GM18505 (cell line): ENCODE results near the gene NELFA.

Source experiments
- ATAC-seq: cut with Tn5 transposase; IDR thresholded peaks from one replicate; pipeline ENCODE4 v1.9.1; 2021; ENCODE audit not compliant: unreplicated experiment
- POLR2A ChIP-seq: IDR thresholded peaks from 4 replicates; pipeline ENCODE4 v1.6.1; 2011; ENCODE audit warnings: borderline replicate concordance; ENCODE audit not compliant: insufficient read depth, insufficient read length; ENCODE audit errors: extremely low read depth

The NELFA gene

DNA sequence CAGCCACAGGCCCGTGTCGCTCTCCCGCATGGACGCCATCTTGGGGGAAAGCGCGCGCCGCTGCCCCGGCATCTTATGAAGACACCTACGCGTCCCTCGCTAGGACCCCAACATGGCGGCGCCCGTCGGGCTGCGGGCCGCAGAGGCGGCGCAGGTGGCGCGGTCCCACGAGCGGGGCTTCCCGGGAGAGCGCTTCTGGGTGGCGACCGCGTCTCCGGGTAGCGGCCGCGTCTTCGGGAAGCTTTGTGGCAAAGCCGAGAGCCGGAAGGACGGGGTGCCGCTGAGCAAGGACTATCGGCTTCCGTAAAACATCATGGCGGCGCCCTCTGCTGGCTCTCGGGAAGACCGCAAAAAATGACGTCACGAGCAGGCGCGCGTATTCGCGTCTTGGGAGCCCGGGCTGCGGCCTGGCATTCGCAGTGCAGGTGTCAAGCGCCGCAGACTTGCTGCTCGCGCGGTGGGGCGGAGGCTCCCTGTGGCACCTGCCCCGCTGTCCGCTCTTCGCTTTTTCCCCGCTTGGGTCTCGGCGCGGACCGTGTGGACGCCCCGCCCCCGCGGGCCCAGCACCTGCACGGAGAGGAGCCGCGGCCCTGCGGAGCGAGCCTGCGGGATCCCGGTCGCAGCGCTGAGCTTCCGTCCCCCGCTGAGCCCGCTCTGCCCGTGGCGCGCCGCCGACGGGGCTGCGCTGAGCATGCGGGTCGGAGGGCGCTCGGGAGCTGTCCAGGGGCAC lies at the start of gene NELFA:
NELFA (minus strand) TSS at position 54 of the 730 bp plus-strand sequence; CDS start at position 39, 15 bp downstream.
- peak; percentile 75 for ATAC-seq
- peak; percentile 77 for TF ChIP-seq POLR2A

DNA sequence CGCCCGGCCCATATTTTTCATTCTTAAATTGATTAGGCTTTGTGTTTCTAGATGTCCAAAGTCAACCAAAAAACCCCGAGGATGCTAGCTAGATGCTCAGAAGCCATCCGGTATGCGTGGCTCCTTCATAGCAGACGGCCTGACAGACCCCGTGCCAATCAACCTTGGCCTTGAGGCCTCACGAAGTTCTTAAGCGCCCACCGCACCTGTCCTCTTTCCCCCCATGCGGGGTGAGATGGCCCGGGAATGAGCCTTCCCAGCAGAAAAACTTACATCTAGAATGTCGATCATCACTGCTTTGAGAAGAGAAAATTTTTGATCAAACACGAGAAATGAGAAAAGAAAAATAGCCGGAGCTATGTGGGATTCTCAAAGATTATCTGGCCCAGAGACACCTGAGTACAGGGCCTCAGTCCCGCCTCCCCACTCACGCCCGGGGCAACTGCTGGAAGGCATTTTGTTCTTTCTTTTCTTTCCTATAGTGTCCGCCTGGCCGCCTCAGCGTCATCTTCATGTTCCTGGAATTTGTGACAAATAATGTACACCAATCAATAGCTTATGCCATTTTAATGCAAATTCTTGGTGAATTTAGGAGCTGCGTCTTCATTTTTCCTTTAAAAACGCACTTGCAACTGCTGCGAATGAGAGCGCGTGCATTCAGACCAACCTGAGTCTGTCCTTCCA lies 48.8 kb upstream of the NELFA start:
- no peak for TF ChIP-seq POLR2A
- no peak for ATAC-seq

DNA sequence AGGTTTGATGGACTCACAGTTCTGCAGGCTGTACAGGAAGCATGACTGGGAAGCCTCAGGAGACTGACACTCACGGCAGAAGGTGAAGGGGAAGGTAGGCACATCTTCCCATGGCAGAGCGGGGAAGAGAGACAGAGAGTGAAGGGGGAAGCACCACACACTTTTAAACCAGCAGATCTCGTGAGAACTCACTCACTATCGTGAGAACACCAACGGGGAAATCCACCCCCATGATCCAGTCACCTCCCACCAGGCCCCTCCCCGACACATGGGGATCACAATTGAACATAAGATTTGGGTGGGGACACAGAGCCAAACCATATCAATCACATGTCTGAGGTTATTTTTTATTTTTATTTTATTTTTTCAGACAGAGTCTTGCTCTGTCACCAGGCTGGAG lies 45.4 kb upstream of the NELFA start:
- no peak for TF ChIP-seq POLR2A
- no peak for ATAC-seq

DNA sequence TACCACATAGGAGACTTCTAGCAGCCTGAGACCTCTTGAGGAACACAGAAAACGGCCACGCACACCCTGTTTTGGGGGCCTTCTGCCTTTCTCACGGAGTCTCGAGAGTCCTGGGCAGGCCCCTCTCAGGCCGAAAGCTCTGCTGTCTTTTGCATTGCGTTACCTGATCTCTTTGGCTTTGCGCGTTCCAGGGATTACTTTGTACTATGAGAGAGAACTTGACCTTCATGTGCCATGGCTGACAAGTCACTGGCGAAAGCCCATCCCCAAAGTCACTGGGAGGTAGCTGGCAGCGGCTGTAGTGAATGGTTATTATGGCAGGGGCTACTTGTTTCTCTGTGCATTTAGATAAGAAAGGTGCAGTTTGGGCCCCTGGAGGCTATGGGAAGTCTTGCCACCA lies 42.3 kb upstream of the NELFA start:
- TF ChIP-seq POLR2A, result no peak
- ATAC-seq, result no peak

DNA sequence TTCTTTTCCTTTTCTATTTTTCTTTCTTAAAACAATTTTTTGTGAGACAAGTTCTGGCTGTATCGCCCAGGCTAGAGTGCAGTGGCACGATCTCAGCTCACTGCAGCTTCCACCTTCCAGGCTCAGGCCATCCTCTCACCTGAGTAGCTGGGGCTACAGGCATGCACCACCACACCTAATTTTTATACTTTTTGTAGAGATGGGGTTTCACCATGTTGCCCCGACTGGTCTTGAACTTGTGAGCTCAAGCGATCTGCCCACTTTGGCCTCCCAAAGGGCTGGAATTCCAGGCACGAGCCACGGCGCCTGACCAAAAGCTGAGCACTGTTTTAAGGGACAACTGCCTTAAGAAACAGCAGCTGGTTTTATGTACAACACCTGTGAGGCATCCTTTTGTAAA lies 41.0 kb upstream of the NELFA start:
- TF ChIP-seq POLR2A, result no peak
- no peak for ATAC-seq

- no peak for ATAC-seq
- TF ChIP-seq POLR2A, result no peak
Observed at GRCh38 chr4:2049381-2049780, 40.6 kb upstream of the NELFA start.

GRCh38 chr4:2048831-2049230 lies 40.1 kb upstream of the NELFA start:
- no peak for TF ChIP-seq POLR2A
- ATAC-seq, result no peak

GRCh38 chr4:2047781-2048581 lies 39.2 kb upstream of the NELFA start:
- ATAC-seq, result no peak
- no peak for TF ChIP-seq POLR2A

DNA sequence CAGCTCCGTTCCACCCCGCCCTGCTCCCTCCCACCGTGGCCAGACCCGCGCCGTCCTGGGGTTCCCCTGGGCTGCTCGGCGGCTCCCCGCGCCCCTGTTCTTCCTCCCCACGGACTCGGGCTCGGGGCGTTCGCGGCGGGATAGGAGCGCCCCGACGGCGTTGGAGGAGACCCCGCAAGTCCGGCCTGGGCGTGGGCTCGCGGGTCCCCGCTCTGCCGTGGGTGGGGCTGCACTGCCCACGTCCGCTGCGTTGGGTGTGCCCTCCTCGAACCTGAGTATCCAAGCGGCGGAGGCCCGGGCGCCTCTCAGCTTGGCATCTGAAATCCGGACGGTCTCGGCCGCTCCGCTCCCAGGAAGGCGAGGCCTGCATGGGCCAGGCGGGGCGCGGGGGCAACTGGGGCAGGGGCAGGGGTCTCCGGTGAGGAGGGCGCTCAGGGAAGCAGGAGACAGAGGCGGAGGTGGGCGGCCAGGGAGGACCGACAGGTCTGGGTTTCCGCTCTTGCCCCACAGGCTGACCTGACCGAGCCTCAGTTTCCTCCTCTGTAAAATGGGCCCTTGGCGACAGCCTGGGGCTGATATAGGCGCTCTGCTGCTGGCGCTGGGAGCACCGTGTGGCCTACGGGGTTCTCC lies 38.4 kb upstream of the NELFA start:
- TF ChIP-seq POLR2A, result no peak
- no peak for ATAC-seq

- ATAC-seq, result no peak
- TF ChIP-seq POLR2A, result no peak
Observed at GRCh38 chr4:2046031-2046961, 37.5 kb upstream of the NELFA start.

GRCh38 chr4:2045518-2045951 lies 36.8 kb upstream of the NELFA start:
- no peak for TF ChIP-seq POLR2A
- no peak for ATAC-seq
